ENCODE measurements around the gene CFAP65. TPM values are rescaled to one million over a fixed set of nuclear protein-coding genes. Genes with fewer than 3 reads are reported as not detected.
A peak's percentile ranks its signal among the peaks of the same experiment; 100 is the strongest.

Gene CFAP65
- total and polyA plus RNA-seq, 9 donors, result 0.05 to 0.54 TPM; not detected in 7

DNA sequence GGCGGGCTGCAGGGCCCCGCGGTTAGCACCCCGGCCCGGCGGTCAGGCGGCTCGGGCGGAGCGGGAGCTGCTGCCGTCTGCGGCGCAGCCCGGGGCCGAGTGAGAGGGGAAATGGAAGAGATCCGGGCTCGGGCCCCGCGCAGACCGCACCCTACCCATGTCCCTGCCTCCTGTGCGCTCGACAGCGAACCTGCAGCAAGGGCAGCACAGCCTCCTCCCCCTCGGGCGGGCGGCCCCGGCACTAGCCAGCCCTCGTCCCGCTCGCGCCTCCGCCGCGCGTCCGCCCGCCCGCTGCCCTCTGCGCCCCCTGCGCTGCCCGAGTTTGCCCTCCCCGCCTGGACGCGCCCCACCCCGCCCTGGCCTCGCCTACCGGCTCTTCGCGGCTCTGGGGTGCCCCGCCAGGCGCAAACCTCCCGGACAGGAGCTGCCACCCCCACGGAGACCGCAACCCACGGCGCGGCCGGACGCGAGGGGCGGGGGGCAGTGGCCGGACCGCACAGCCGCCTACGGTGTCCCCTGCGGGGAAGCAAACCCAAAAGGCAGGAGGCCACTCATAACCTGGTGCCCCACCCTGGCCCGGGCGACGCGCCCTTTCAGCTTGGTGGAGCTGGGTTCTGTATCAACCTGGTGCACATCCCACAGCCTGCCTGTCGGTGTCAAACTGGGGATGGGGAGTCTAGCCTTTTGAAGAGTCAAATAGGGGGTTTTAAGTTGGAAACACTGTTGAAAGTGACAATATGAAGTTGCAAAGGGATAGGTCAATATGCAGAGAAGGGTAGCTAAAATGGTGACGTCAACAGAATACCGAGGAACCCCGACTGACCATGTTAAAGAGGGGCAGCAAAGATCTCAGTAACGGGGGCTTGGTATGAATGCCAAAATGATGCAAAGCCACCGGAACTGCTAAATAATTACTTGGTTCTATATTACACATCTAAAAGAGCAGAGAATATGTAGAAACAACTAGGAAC lies 19.8 kb upstream of the CFAP65 start, which contains the start of gene IHH:
TSS of gene IHH (minus strand) at position 101 of the 971 bp plus-strand sequence. CDS start 454 bp downstream, outside the sequence.
- Histone ChIP-seq H3K4me3 (ENCODE audit: low read length) (no peak within 1 kb of the TSS), H3K27me3 (ENCODE audit: control insufficient read depth, insufficient read depth, low read length) (peaks cover 70% of the 10 kb centered on the region), H3K9me3 (replicated peaks; ENCODE audit: control insufficient read depth, low read depth, low read length) (no peaks in the 10 kb centered on the region), H3K36me3 (ENCODE audit: control insufficient read depth, insufficient read depth, low read length) (no peaks in the 10 kb centered on the region), H3K4me1 (ENCODE audit: control insufficient read depth, insufficient read depth, low read length) (peaks cover 20% of the 10 kb centered on the region), H3K27ac (ENCODE audit: low read length) (no peak within 1 kb of the TSS)
- WGBS (ENCODE audit: insufficient coverage), result under 1% methylated on average over 74 of the region's 76 CpGs
- DNase-seq, result no peak

DNA sequence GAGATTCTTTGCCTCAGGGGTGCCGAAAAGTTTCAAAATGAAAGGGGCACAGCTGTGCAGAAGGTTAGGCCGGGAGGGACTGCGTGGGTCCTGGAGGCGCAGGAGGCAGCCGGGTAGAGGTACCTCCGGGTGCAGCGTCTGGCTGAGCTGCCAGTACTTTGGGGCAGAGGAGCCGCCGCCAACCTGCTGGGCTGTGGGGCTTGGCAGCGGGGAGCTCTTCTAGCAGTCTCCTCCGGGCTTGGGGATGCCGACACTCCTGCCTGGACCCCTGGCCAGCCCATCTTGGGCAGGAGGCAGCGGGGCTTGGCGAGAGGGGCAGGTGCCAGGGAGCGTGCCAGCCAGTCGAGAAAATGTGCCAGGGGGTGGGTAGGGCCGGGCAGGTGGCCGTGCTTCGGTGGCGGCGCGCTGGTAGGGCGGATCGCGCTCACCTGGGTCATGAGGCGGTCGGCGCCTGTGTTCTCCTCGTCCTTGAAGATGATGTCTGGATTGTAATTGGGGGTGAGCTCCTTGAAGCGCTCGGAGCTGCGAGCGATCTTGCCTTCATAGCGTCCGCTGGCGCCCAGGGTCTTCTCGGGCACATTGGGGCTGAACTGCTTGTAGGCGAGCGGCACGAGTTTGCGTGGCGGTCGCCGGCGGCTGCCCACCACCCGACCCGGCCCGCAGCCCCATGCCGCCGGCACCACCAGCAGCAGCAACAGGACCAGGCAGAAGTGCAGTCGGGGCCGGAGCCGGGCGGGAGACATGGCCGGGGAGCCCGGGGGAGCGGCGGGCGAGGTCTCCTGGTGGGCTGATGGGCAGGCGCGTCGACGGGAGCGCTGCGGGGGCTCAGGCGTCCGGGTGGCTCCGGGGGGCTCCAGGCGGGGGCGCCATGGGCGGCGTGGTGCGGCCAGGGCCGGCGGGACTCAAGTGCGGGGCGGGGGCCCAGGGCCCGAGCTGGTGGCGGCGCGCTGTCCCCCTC lies 18.7 kb upstream of the CFAP65 start:
- Histone ChIP-seq H3K4me1 (ENCODE audit: control insufficient read depth, insufficient read depth, low read length) (peaks cover 20% of the 10 kb centered on the region), H3K27ac (ENCODE audit: low read length) (no peak overlapping the region), H3K4me3 (ENCODE audit: low read length) (no peak overlapping the region), H3K27me3 (ENCODE audit: control insufficient read depth, insufficient read depth, low read length) (peaks cover 80% of the 10 kb centered on the region), H3K36me3 (ENCODE audit: control insufficient read depth, insufficient read depth, low read length) (no peaks in the 10 kb centered on the region), H3K9me3 (replicated peaks; ENCODE audit: control insufficient read depth, low read depth, low read length) (no peaks in the 10 kb centered on the region)
- DNase-seq, result no peak
- 2% methylated on average over 81 of the region's 81 CpGs for WGBS (ENCODE audit: insufficient coverage)

DNA sequence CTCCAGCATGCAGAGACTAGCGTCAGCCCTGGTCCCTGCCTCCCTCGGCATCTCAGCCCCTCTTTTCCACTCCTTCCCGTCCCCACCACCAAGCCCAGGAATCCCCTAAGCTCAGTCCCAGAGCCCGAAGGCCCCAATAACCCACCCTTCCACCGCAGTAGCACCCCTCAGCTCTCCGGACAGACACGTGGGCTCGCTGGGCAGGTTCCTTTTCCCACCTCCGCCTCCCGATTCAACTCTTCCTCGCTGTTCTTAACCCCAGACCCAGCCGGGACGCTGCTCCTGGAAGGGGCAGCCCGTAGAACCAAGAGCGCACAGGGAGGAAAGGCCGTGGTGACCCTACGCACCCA lies 18.0 kb upstream of the CFAP65 start:
- DNase-seq, result no peak
- WGBS (ENCODE audit: insufficient coverage), result 12% methylated on average over 6 of the region's 17 CpGs
- Histone ChIP-seq H3K4me3 (ENCODE audit: low read length) (no peak overlapping the region), H3K27me3 (ENCODE audit: control insufficient read depth, insufficient read depth, low read length) (peaks cover 80% of the 10 kb centered on the region), H3K4me1 (ENCODE audit: control insufficient read depth, insufficient read depth, low read length) (peaks cover 20% of the 10 kb centered on the region), H3K27ac (ENCODE audit: low read length) (no peak overlapping the region), H3K36me3 (ENCODE audit: control insufficient read depth, insufficient read depth, low read length) (no peaks in the 10 kb centered on the region), H3K9me3 (replicated peaks; ENCODE audit: control insufficient read depth, low read depth, low read length) (no peaks in the 10 kb centered on the region)

DNA sequence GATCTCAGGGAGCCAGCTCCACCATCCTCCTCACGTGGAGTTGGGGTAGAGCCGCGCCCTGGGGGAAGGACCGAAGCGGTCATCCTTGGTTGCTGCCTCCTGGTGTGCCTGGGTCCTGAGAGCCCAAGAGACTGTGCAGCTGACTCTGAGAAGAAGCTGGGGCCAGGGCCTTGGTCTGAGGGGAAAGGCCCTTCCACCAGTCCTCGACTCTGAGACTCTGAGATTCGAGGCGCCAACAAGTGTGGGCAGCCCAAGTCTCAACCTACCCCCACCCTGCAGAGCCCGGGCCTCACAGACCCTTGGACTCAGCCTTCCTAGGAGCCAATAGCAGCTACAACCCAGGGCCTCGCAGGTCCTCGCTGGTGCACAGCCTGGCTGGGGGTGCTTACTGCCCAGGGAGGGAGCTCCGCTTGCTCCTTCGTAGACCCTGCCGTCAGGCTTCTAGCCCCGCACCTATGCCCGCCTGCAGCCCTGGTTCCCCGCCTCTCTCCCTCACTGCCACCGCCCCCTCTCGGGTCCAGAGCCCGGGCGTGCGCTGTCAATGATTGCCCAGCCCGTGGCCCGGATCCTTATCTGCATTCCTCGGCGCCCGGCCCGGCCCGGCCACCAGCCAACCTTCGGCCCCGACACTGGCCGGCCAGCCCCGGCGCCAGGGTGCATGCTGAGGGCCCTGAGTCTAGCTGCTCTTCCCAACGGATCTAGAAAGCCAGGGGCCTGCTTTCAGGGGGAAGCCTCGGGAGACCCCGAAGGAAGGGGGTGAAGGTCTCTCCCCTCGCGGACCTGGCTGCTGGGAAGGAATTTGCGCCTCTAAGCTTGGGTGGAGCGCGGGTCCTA lies 17.4 kb upstream of the CFAP65 start:
- no peak for DNase-seq
- H3K27me3 ChIP-seq (ENCODE audit: control insufficient read depth, insufficient read depth, low read length), result peaks cover 80% of the 10 kb centered on the region
- WGBS (ENCODE audit: insufficient coverage), result 7% methylated on average over 38 of the region's 42 CpGs
- H3K9me3 ChIP-seq (replicated peaks; ENCODE audit: control insufficient read depth, low read depth, low read length), result no peaks in the 10 kb centered on the region
- H3K4me3 ChIP-seq (ENCODE audit: low read length), result no peak overlapping the region
- peaks cover 20% of the 10 kb centered on the region for H3K4me1 ChIP-seq (ENCODE audit: control insufficient read depth, insufficient read depth, low read length)
- no peaks in the 10 kb centered on the region for H3K36me3 ChIP-seq (ENCODE audit: control insufficient read depth, insufficient read depth, low read length)
- no peak overlapping the region for H3K27ac ChIP-seq (ENCODE audit: low read length)

DNA sequence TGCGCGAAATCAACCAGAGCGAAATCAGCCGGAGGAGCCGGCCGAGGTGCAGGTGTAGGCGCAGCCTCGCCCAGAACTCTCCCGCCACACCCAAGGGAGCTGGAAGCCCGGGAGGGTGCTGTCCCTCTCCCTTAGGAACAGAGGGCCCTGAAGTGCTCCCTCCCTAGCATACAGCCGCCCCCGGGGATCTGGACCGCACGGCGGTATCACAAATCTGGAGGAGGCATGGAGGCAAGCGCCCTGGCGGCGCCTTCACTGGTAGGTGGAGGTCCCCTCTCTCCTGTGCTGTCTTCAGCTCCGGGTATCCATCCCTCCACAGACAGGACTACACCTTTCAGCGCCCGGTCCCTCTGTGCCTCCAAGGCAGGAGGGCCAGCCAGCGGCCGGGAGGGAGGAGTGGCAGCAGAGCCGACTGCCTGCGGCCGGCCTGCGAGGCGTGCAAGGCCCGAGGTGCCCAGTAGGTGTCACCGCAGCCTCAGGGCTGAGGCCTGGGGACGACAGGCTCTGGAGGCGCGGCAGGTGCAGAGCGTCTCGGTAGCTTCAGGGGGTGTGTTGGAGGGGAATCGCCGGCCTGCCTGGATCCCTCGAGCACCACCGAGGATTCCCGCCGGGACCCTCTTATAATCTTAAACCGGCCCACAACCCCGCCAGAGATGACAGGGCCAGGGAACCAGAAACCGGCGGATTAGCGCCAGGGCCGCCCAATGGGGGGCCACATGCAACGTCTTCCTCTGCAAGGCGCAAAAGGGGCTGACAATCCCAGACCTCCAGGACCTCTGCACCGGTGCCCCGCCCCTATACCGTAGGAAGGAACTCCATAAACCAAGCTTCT lies 16.6 kb upstream of the CFAP65 start:
- DNase-seq, result peak; percentile 66
- peaks cover 20% of the 10 kb centered on the region for H3K4me1 ChIP-seq (ENCODE audit: control insufficient read depth, insufficient read depth, low read length)
- peaks cover 72% of the 10 kb centered on the region for H3K27me3 ChIP-seq (ENCODE audit: control insufficient read depth, insufficient read depth, low read length)
- WGBS (ENCODE audit: insufficient coverage), result 3% methylated on average over 33 of the region's 52 CpGs
- no peaks in the 10 kb centered on the region for H3K36me3 ChIP-seq (ENCODE audit: control insufficient read depth, insufficient read depth, low read length)
- no peak overlapping the region for H3K4me3 ChIP-seq (ENCODE audit: low read length)
- no peak overlapping the region for H3K27ac ChIP-seq (ENCODE audit: low read length)
- H3K9me3 ChIP-seq (replicated peaks; ENCODE audit: control insufficient read depth, low read depth, low read length), result no peaks in the 10 kb centered on the region

DNA sequence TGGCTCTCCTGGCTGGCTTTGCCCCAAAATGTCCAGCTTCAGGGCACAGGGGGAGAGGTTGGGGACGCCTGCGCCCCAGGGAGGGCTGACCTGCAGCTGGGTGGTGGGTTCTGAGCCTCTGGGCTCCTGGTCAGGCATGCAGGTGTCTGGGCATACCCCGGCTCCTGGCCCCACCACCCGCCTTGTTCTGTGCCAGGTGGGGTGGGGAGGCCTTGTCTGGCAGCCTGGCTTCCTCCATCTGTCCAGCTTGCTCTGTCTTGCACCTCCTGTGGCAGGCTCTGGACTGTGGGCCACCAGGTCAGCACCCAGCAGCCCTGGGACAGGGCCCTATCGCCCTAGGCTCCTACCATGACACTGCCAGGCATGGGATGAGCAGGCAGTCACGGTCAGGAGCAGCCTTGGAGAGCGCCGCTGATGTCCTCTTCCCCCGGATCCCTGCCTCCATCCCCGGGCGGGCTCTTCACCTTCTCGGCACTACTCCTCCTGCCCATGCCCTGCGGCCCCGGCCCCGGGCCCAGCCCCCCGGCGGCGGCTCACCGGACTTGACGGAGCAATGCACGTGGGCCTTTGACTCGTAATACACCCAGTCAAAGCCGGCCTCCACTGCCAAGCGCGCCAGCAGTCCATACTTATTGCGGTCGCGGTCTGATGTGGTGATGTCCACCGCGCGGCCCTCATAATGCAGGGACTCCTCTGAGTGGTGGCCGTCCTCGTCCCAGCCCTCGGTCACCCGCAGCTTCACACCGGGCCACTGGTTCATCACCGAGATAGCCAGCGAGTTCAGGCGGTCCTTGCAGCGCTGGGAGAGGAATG lies 15.8 kb upstream of the CFAP65 start:
- Histone ChIP-seq H3K27me3 (ENCODE audit: control insufficient read depth, insufficient read depth, low read length) (peaks cover 66% of the 10 kb centered on the region), H3K9me3 (replicated peaks; ENCODE audit: control insufficient read depth, low read depth, low read length) (no peaks in the 10 kb centered on the region), H3K36me3 (ENCODE audit: control insufficient read depth, insufficient read depth, low read length) (no peaks in the 10 kb centered on the region), H3K4me1 (ENCODE audit: control insufficient read depth, insufficient read depth, low read length) (peaks cover 20% of the 10 kb centered on the region), H3K27ac (ENCODE audit: low read length) (no peak overlapping the region), H3K4me3 (ENCODE audit: low read length) (no peak overlapping the region)
- DNase-seq, result no peak
- 8% methylated on average over 39 of the region's 40 CpGs for WGBS (ENCODE audit: insufficient coverage)

DNA sequence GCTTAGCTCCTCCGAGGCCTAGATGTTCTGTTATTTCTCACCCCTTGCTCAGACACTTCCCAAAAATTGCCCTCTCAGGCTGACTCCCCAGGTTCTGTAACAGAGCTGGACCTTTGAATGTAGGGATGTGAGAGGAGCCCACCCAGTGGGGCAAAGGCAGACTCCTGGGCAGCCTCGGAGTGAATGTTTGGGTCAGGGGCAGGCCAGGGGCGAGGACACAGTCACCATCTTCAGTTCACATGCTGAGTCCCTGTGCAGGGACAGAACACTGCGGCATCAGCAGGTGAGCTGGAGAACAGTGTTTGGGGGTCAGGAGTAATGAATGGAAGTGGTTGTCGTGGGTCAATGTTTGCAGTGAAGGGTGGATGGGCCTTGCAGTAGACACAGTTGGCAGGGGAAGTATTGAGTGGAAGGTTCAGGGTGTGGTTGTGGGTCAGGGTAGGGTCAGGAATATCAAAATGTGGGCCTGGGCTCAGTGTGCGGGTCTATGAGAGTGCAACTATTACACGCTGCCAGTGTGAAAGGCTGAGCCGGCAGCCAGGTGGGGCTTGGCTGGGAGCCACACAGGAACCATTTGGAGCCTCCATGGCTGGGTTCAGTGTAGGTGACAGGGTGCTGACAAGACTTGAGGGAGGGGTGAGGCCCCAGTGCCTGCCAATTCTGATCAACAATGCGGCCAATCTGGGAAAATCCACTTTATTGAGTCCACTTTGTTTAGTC lies 15.0 kb upstream of the CFAP65 start:
- 55% methylated on average over 8 of the region's 9 CpGs for WGBS (ENCODE audit: insufficient coverage)
- Histone ChIP-seq H3K4me1 (ENCODE audit: control insufficient read depth, insufficient read depth, low read length) (peaks cover 20% of the 10 kb centered on the region), H3K27ac (ENCODE audit: low read length) (no peak overlapping the region), H3K4me3 (ENCODE audit: low read length) (no peak overlapping the region), H3K9me3 (replicated peaks; ENCODE audit: control insufficient read depth, low read depth, low read length) (no peaks in the 10 kb centered on the region), H3K36me3 (ENCODE audit: control insufficient read depth, insufficient read depth, low read length) (no peaks in the 10 kb centered on the region), H3K27me3 (ENCODE audit: control insufficient read depth, insufficient read depth, low read length) (peaks cover 62% of the 10 kb centered on the region)
- no peak for DNase-seq
